ENCODE data around the gene GBE1. TPM values are rescaled to one million over a fixed set of nuclear protein-coding genes. Genes with fewer than 3 reads are reported as not detected.
A peak's percentile ranks its signal among the peaks of the same experiment; 100 is the strongest.

GBE1 gene
- total and polyA plus RNA-seq, 10 of the 15 experiments (the other 5 are each of a cell fraction or from before 2014, with no cell fraction given), result 21.4 to 62.2 (median 41.5) TPM

GRCh38 chr3:81696090-81696489 lies 65.4 kb downstream of the GBE1 start:
- H3K4me2 ChIP-seq (ENCODE audit: control insufficient read depth, insufficient read depth), result no peak overlapping the region
- CTCF ChIA-PET, result interaction anchor here (1.2 to 1.3 kb wide), 2 partner anchors 15 to 66 kb away, joined by 3 to 4 read pairs; no protein-coding TSS in a partner anchor
- H3K4me3 ChIP-seq, result no peak overlapping the region
- ATAC-seq (no peak), DNase-seq (ENCODE audit: low read depth, low spot score) (no peak), FAIRE-seq (peak; percentile 13)
- POLR2A ChIA-PET, result no interaction called here
- H3K79me2 ChIP-seq (ENCODE audit: control insufficient read depth, insufficient read depth, low read length), result no peaks in the 10 kb centered on the region
- RAD21 ChIA-PET (ENCODE audit: unreplicated experiment), result interaction anchor here (1.1 to 1.8 kb wide), 2 partner anchors 11 to 64 kb away, joined by 3 read pairs; no protein-coding TSS in a partner anchor
- no peak overlapping the region for H3K9ac ChIP-seq (ENCODE audit: control insufficient read depth, insufficient read depth, low read length)
- H4K20me1 ChIP-seq (ENCODE audit: control insufficient read depth, insufficient read depth), result no peaks in the 10 kb centered on the region
- 81% methylated on average over 3 of the region's 3 CpGs for WGBS (ENCODE audit: insufficient coverage, insufficient replicate concordance, low lambda C conversion rate, missing lambda C conversion rate)
- no peak for TF ChIP-seq CREM (IDR thresholded peaks at IDR 0.05; ENCODE audit: low read depth)
- TF ChIP-seq IRF4 (IDR thresholded peaks at IDR 0.05; ENCODE audit: low read depth, low read length), result no peak
- TF ChIP-seq ZNF384 (IDR thresholded peaks at IDR 0.05; ENCODE audit: borderline replicate concordance, low read depth, low read length), result no peak
- no peak for TF ChIP-seq YY1 (IDR thresholded peaks at IDR 0.05; ENCODE audit: low read depth, low read length)
- no peak for TF ChIP-seq HSF1 (IDR thresholded peaks at IDR 0.05; ENCODE audit: low read depth, low read length)
- TF ChIP-seq RBBP5 (conservative IDR thresholded peaks at IDR 0.05), result no peak
- no peak for TF ChIP-seq RELA (IDR thresholded peaks at IDR 0.05; ENCODE audit: borderline replicate concordance, partially characterized antibody)
- no peak for TF ChIP-seq RCOR1 (conservative IDR thresholded peaks at IDR 0.05; ENCODE audit: low read depth, low read length)
- no peak for TF ChIP-seq MXI1 (IDR thresholded peaks at IDR 0.05; ENCODE audit: low read depth, low read length)
- no peak for TF ChIP-seq NFYA (IDR thresholded peaks at IDR 0.05; ENCODE audit: borderline replicate concordance, low read depth, low read length)
- TF ChIP-seq PRDM15 (CRISPR knock-in tag; IDR thresholded peaks at IDR 0.05), result no peak
- no peak overlapping the region for H3K27ac ChIP-seq (ENCODE audit: control insufficient read depth, insufficient read depth)
- H2AFZ ChIP-seq (ENCODE audit: control insufficient read depth, low read depth, low read length), result no peak overlapping the region
- SMC1A ChIA-PET (ENCODE audit: uncharacterized antibody, unreplicated experiment), result interaction anchor here (0.9 to 1.6 kb wide), 4 partner anchors 9 to 56 kb away, joined by 3 read pairs; no protein-coding TSS in a partner anchor
- no peaks in the 10 kb centered on the region for H3K4me1 ChIP-seq (ENCODE audit: control insufficient read depth, insufficient read depth, low read length)
- peaks cover 2% of the 10 kb centered on the region; the same call in 2 of the 3 replicates for H3K9me3 ChIP-seq (replicated peaks; ENCODE audit: control insufficient read depth, insufficient read depth, low read length)
- intact Hi-C loops (cut with micrococcal nuclease; ENCODE audit: unreplicated experiment), result no loop called here
- BruUV-seq (replicated peaks), result no TSS peak
- H3K27me3 ChIP-seq (replicated peaks in 1 of 2; ENCODE audit: control insufficient read depth in 2 of 2, insufficient read depth in 2 of 2, low read length in 1 of 2), result no peaks in the 10 kb centered on the region
- no peaks in the 10 kb centered on the region for H3K36me3 ChIP-seq (ENCODE audit: control insufficient read depth in 2 of 2, insufficient read depth in 2 of 2, low read length in 1 of 2)
- in situ Hi-C loops (cut with MboI), result no loop called here
